Endothelial cell of umbilical vein (primary cell): Measurements from ENCODE around the gene TPSB2. TPM values are rescaled to one million over a fixed set of nuclear protein-coding genes. Genes with fewer than 3 reads are reported as not detected.

ENCODE experiments used
- BruUV-seq: library from RNA; stranded (reverse); fragments of 400-500 nt; replicated peaks from 2 replicates; lab custom pipeline; 2021; lab: Mats Ljungman, UMichigan
- CTCF ChIA-PET: fragments of 300-600, 350-600 bp; sonication (Branson Sonifier 250); formaldehyde crosslinking; loops from one replicate; lab custom pipeline; 2021; ENCODE audit warnings: antibody characterized with exemption, inconsistent platforms; lab: Charles Lee
- POLR2A ChIA-PET: fragments of 300-600, 350-600 bp; sonication (Branson Sonifier 250); formaldehyde crosslinking; loops from one replicate; lab custom pipeline; 2021; ENCODE audit warnings: antibody characterized with exemption, inconsistent platforms; lab: Charles Lee
- DNase-seq: peaks from one replicate; pipeline ENCODE4 v3.0.0-alpha.2; 2011; ENCODE audit warnings: low read depth, low spot score
- FAIRE-seq: peaks from 2 replicates; lab custom pipeline; 2011; peaks lifted over from hg19 to GRCh38; lab: Jason Lieb, UNC
- H2AFZ ChIP-seq: 2 replicates; pipeline ENCODE4 v1.6.0; 2012; ENCODE audit warnings: low read depth, low read length, control low read depth, inconsistent platforms
- H3K27ac ChIP-seq: 2 replicates; pipeline ENCODE4 v1.5.1; 2011; ENCODE audit warnings: low read depth, mild to moderate bottlenecking, control low read depth, low read length, moderate library complexity; ENCODE audit not compliant: insufficient read depth
- H3K27me3 ChIP-seq, 2 experiments: 2 replicates each; pipeline versions ENCODE4 v1.6.0 to v1.6.1; 2011; ENCODE audit warnings: low read length in 2 of 2, mixed read lengths in 1 of 2; ENCODE audit not compliant: control insufficient read depth in 2 of 2, insufficient read depth in 2 of 2
- H3K36me3 ChIP-seq, 2 experiments: 2 replicates in 1 of 2; 3 replicates in 1 of 2; pipeline ENCODE4 v1.5.1; 2011; ENCODE audit warnings: low read length in 2 of 2, mild to moderate bottlenecking in 1 of 2, moderate library complexity in 1 of 2; ENCODE audit not compliant: control insufficient read depth in 2 of 2, insufficient read depth in 2 of 2; ENCODE audit errors: extremely low read depth in 1 of 2
- H3K4me1 ChIP-seq: 3 replicates; pipeline ENCODE4 v1.5.1; 2011; ENCODE audit warnings: mild to moderate bottlenecking, low read length; ENCODE audit not compliant: control insufficient read depth, insufficient read depth; ENCODE audit errors: extremely low read depth
- H3K4me2 ChIP-seq: 2 replicates; pipeline ENCODE4 v1.6.1; 2011; ENCODE audit warnings: low read length, control low read depth, mixed read lengths; ENCODE audit not compliant: insufficient read depth
- H3K4me3 ChIP-seq, 3 experiments: fragments of 200-600 bp in 1 of 3; sonication (generic), shearing (Covaris generic) in 1 of 3; replicated peaks in 1 of 3; 2 replicates each; pipeline ENCODE4 v1.5.1; 2011 to 2016; ENCODE audit warnings: control low read depth in 3 of 3, low read length in 3 of 3, mild to moderate bottlenecking in 2 of 3, inconsistent platforms in 1 of 3, low read depth in 1 of 3, moderate library complexity in 1 of 3; ENCODE audit not compliant: insufficient read depth in 1 of 3
- H3K79me2 ChIP-seq: 2 replicates; pipeline ENCODE4 v1.6.0; 2012; ENCODE audit warnings: low read length, inconsistent platforms; ENCODE audit not compliant: control insufficient read depth, insufficient read depth
- H3K9ac ChIP-seq: replicated peaks from 2 replicates; pipeline ENCODE3; 2011; ENCODE audit warnings: low read length, control low read depth; ENCODE audit not compliant: insufficient read depth; ENCODE audit errors: extremely low read depth
- H3K9me1 ChIP-seq: replicated peaks from 3 replicates; pipeline ENCODE4 v1.6.0; 2011; ENCODE audit warnings: mild to moderate bottlenecking, low read length; ENCODE audit not compliant: control insufficient read depth, insufficient read depth; ENCODE audit errors: extremely low read depth
- H3K9me3 ChIP-seq: replicated peaks from 2 replicates; pipeline ENCODE4 v1.5.1; 2012; ENCODE audit warnings: low read length, inconsistent platforms; ENCODE audit not compliant: control insufficient read depth, insufficient read depth
- H4K20me1 ChIP-seq: replicated peaks from 2 replicates; pipeline ENCODE3; 2011; ENCODE audit warnings: mild to moderate bottlenecking, low read length; ENCODE audit not compliant: control insufficient read depth, insufficient read depth; ENCODE audit errors: extremely low read depth
- CTCF ChIP-seq, 2 donors: IDR thresholded peaks; 1 replicate in 1 of 2; 2 replicates in 1 of 2; pipeline ENCODE4 v1.5.1; 2011; ENCODE audit warnings: low read length in 2 of 2, mild to moderate bottlenecking in 2 of 2, moderate library complexity in 2 of 2, control low read depth in 1 of 2, inconsistent platforms in 1 of 2, low read depth in 1 of 2; ENCODE audit not compliant: insufficient read depth in 1 of 2; ENCODE audit errors: extremely low read depth in 1 of 2
- EZH2 ChIP-seq: IDR thresholded peaks from 2 replicates; pipeline ENCODE4 v1.6.1; 2012; ENCODE audit warnings: borderline replicate concordance, low read depth, mild to moderate bottlenecking, moderate library complexity, low read length, inconsistent platforms; ENCODE audit not compliant: severe bottlenecking
- FOS ChIP-seq: IDR thresholded peaks from 2 replicates; pipeline ENCODE4 v1.6.1; 2011; ENCODE audit warnings: mild to moderate bottlenecking, low read length, moderate library complexity, borderline replicate concordance; ENCODE audit not compliant: insufficient read depth
- GATA2 ChIP-seq: IDR thresholded peaks from 2 replicates; pipeline ENCODE4 v1.7.0; 2011; ENCODE audit warnings: low read depth, mild to moderate bottlenecking, moderate library complexity, mixed read lengths, low read length; ENCODE audit not compliant: insufficient read length, insufficient read depth
- JUN ChIP-seq: IDR thresholded peaks from 2 replicates; pipeline ENCODE4 v1.6.1; 2011; ENCODE audit warnings: borderline replicate concordance, low read depth; ENCODE audit not compliant: insufficient read length, insufficient read depth
- MAX ChIP-seq: IDR thresholded peaks from 2 replicates; pipeline ENCODE4 v1.6.1; 2011; ENCODE audit not compliant: insufficient read depth, insufficient read length
- MYC ChIP-seq: IDR thresholded peaks from one replicate; pipeline ENCODE4 v1.6.1; 2011; ENCODE audit warnings: mild to moderate bottlenecking, low read depth, low read length
- POLR2A ChIP-seq: IDR thresholded peaks from 2 replicates; pipeline ENCODE4 v1.6.1; 2012; ENCODE audit warnings: low read depth, mild to moderate bottlenecking, control low read depth, low read length
- POLR2AphosphoS5 ChIP-seq: IDR thresholded peaks from 2 replicates; pipeline ENCODE4 v1.6.1; 2012; ENCODE audit warnings: low read depth, mild to moderate bottlenecking, control low read depth, low read length, moderate library complexity; ENCODE audit not compliant: insufficient read depth
- dilution Hi-C: fragments of 300-500 bp; cut with MboI; formaldehyde crosslinking; loops from one replicate; pipeline ENCODE4 v1.15.0; 2019; ENCODE audit warnings: low sequenced_read_pairs; ENCODE audit not compliant: extremely low pct_ligation_motif_present
- intact Hi-C: fragments of 100-400 bp; cut with micrococcal nuclease; formaldehyde crosslinking; loops from one replicate; pipeline ENCODE4 v1.10.0; 2022
- polyA plus RNA-seq, 4 experiments: library from polyadenylated mRNA; depleted of rRNA in 3 of 4; stranded (reverse) in 3 of 4; unstranded in 1 of 4; fragments of >200 nt; gene quantifications; 2 replicates each; pipeline versions ENCODE4 v1.2.1 to v1.2.3, GENCODE V29; 2011 to 2012; ENCODE audit warnings: missing spikeins in 1 of 4
- total RNA-seq: library from RNA; stranded (reverse); gene quantifications from 2 replicates; pipeline ENCODE4 v1.2.3, GENCODE V29; 2021

Gene TPSB2
- total and polyA plus RNA-seq, 2 donors (not counting 3 experiments of a cell fraction or from before 2014, with no cell fraction given) = not detected

GRCh38 chr16:1225051-1225451 lies 4.9 kb downstream of the TPSB2 start, which contains the start of gene TPSG1:
TPSG1 (minus strand) TSS chr16:1225268; CDS start chr16:1225252, 16 bp downstream.
- TF ChIP-seq POLR2AphosphoS5 = no peak
- no peak for TF ChIP-seq POLR2A
- no peak for TF ChIP-seq MAX
- TF ChIP-seq GATA2 = no peak
- TF ChIP-seq MYC = no peak
- no peak for TF ChIP-seq FOS
- TF ChIP-seq CTCF (IDR thresholded peaks at IDR 0.05; ENCODE audit: extremely low read depth in 1 of 2, insufficient read depth in 1 of 2, low read depth in 1 of 2, low read length in 2 of 2) = no peak
- no peak for TF ChIP-seq JUN
- TF ChIP-seq EZH2 = no peak
- H3K9ac ChIP-seq = no peak within 1 kb of the TSS
- no peaks in the 10 kb centered on the region for H4K20me1 ChIP-seq
- intact Hi-C loops (no loop called here), dilution Hi-C loops (no loop called here)
- no TSS peak for BruUV-seq
- ChIA-PET CTCF (no interaction called here), POLR2A (no interaction called here)
- H3K79me2 ChIP-seq = no peaks in the 10 kb centered on the region
- H3K4me1 ChIP-seq = no peaks in the 10 kb centered on the region
- H3K27me3 ChIP-seq = no peaks in the 10 kb centered on the region
- no peak for FAIRE-seq
- no peak within 1 kb of the TSS for H3K4me2 ChIP-seq
- no peak for DNase-seq
- H3K27ac ChIP-seq = no peak within 1 kb of the TSS
- H3K4me3 ChIP-seq = no peak within 1 kb of the TSS
- no peaks in the 10 kb centered on the region for H3K9me1 ChIP-seq
- H3K36me3 ChIP-seq = no peaks in the 10 kb centered on the region
- H3K9me3 ChIP-seq = no peaks in the 10 kb centered on the region
- no peak within 1 kb of the TSS for H2AFZ ChIP-seq
